LHCN-M2 (cell line): ENCODE data around the gene ALG14. TPM values are rescaled to one million over a fixed set of nuclear protein-coding genes. Genes with fewer than 3 reads are reported as not detected.

Source experiments
- DNase-seq: peaks from one replicate; pipeline ENCODE4 v3.0.0-alpha.2; 2012; ENCODE audit warnings: low read depth
- total RNA-seq: library from RNA; depleted of rRNA; stranded (reverse); fragments of >200 nt; gene quantifications from 2 replicates; pipeline ENCODE4 v1.2.3, GENCODE V29; 2014; rRNA removed

ALG14 gene
- total RNA-seq, 1 experiment from 2014 or later = 1.5 TPM

DNA sequence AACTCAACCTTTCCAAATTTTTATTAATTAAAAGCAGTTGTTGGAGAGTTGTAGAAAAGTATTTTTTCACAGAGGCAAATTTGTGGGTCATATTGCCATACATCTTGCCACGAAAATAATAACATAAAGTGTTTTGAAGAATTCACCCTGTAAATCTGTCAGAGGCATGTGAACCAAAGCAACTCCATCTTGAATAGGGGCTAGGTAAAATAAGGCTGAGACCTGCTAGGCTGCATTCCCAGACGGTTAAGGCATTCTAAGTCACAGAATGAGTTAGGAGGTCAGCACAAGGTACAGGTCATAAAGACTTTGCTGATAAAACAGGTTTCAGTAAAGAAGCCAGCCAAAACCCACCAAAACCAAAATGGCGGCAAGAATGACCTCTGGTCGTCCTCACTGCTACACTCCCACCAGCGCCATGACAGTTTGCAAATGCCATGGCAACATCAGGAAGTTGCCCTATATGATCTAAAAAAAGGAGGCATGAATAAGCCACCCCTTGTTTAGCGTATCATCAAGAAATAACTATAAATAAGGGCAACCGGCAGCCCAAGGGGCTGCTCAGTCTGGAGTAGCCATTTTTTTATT lies 141.4 kb downstream of the ALG14 start:
- no peak for DNase-seq

DNA sequence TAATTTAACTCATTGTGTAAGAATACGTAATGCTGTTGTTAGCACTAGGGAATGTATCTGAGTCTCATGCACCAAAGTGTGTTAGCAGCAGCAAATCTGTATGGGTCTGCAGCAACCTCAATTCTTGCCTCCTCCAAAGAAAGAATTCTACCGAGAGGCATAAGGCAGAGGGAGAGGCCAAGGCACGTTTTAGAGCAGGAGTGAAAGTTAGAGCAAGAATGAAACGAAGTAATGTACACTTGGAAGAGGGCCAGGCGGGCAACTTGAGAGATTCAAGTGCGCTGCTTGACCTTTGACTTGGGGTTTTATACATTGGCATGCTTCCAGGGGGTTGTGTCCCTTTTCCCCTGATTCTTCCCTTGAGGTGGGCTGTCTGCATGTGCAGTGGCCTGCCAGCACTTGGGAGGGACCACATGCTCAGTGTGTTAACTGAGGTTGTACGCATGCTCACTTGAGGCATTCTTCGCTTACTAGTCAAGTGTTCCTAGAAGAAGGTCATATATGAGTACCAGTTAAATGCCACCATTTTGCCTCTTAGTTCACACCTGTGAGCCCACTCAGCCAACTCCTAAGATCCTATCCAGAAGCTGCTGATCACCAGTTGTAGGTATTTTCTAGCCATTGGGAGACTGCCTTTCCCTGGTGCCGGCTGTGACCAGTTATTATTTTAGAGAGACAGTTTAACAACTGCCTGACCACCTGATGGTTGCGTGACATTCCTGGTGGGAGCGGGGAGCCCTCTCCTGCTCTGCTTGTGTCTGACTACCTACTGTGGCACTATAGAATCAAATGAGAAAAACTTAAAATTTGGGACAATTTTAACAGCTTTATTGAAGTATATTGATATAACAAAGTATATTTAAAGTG lies 143.2 kb downstream of the ALG14 start:
- DNase-seq = peak; percentile 41

DNA sequence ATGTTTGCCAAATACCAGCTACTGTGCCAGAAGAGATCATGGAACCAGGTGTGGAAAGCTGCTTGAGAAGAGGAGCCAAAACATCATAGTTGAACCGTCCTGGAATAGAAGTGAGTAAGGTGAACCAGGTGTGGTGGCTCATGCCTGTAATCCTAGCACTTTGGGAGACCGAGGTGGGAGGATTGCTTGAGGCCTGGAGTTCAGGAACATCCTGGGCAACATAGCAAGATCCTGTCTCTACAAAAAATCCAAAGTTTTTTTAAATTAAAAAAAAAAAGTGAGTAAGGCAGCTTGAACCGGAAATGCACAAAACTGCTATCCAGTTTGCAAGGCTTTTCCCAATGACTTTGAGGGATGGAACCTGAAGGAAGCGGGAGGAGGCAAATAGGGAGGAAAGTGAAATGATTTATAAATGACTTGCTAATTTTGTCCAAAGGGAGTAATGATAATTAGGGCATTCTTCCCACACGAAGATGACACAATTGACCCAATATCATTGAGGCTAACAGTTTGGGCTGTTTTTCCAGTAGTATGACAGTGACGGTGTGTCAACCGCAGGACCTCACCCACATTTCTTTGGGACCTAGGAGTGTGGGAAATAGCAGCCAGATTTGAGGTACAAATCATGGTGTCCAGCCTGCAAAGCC lies 144.3 kb downstream of the ALG14 start:
- DNase-seq = no peak

- DNase-seq = peak; percentile 73
Measured at GRCh38 chr1:94927405-94928175, 145.2 kb downstream of the ALG14 start.

DNA sequence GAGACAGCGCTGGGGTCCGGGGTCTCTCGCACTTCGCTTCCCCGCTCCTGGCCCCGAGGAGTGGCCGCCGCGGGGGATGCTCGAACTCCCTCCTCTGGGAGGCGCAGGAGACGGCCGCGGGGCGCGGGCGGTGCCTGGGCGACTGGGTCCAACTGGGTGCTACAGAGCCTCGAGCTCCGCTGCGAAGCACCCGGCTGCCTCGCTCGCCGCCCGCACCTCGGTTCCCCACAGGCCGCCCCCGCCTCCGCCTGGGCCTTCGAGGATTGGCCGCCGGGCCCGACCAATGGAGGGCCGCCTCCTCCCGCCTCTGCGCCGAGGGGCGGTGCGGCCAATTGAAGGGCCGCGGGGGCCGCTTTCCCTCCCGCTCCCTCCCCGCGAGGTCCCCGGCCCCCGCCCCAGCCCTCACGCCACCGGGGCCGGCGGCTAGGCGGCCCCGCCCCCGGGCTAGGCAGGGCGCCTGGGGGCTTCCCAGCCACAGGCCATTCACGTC lies 145.8 kb downstream of the ALG14 start, which contains the start of gene CNN3:
CNN3 (minus strand) TSS at position 196 of the 490 bp plus-strand sequence. CDS start 216 bp downstream, outside the sequence.
- DNase-seq = peak; percentile 94

DNA sequence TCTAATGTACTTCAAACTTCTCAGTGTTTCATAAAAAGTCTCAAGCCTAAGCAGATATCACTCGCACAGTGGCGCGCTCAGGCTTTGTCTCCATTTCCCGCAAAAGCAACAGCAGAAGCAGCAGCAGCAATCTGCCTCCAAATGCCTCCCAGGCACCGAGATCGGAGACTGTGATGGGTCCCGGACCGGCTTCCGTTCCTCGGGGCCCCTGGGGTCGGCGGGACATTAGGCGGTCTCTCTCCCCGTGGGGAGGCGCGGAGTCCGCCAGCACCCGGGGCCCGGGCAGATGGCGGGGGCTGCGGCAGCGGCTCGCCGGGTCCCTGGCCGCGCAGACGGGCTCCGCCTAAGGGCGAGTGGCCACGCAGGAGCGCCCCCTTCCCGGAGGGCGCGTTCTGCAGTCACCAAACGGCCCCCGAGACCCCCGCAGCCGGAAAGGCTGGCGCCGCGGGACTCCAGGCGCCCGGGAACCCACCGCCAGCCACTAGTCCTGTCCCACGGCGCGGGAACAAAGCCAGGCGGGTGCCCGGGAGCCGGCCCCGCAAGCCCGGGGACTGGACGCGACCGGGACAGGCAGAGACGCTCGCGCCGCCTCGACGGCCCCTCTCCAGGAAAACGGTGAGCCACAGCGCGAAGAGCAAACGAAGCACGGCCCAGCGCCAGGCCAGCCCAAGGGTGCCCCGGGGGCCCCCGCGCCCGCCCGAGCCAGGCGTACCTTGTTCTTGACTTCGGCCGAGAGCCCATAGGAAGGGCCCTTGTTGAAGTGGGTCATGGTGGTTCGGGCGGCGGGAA lies 146.4 kb downstream of the ALG14 start:
- peak; percentile 52 for DNase-seq

GRCh38 chr1:94925561-94926125 lies 147.1 kb downstream of the ALG14 start:
- DNase-seq = peak; percentile 90

DNA sequence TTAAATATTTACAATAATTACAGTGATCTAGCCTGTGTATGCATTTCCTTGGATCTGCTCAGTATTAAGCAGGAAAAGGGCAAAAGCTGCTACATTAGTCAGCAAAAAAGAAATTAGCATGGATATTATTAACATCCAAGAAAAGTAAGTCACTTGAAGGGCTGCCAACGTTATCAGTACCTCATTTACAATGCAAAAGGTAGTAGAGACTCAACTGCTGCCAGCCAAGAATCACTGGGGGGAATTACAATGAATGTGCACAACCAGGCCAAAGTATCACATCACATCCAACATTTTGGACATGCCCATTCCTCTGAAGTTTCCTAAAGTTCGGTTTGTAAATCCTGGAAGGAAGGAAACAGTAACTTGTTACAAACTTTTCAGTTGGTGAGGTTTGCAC lies 147.7 kb downstream of the ALG14 start:
- no peak for DNase-seq

Other genes starting within 250 kb of the ALG14 start
- 513 and 547 TPM in 2 replicates for gene CNN3, start 145.8 kb downstream of the ALG14 start, total RNA-seq
- 0.32 and 0.75 TPM in 2 replicates for gene TLCD4, start 44.4 kb upstream of the ALG14 start, total RNA-seq
- gene RWDD3, start 161.3 kb upstream of the ALG14 start, total RNA-seq = 10.2 and 12.6 TPM in 2 replicates